ENCODE data around the gene KIZ. TPM values are rescaled to one million over a fixed set of nuclear protein-coding genes. Genes with fewer than 3 reads are reported as not detected.
A peak's percentile ranks its signal among the peaks of the same experiment; 100 is the strongest.

The KIZ gene
- total and polyA plus RNA-seq, 12 donors, result 8.3 to 38.2 (median 26.5) TPM

GRCh38 chr20:21118138-21118537 lies 7.7 kb upstream of the KIZ start:
- ATAC-seq (no peak), DNase-seq (no peak)
- 61 to 68% methylated on average over 4 of the region's 4 CpGs for WGBS, 2 donors
- H3K4me3 ChIP-seq, result no peak overlapping the region
- H3K4me1 ChIP-seq, result no peaks in the 10 kb centered on the region
- H3K27me3 ChIP-seq, result peaks cover 0 to 47% (median 34%) of the 10 kb centered on the region in 7 donors
- no peak overlapping the region for H3K27ac ChIP-seq
- no peak for TF ChIP-seq CTCF (IDR thresholded peaks at IDR 0.05)
- no peaks in the 10 kb centered on the region for H3K9me3 ChIP-seq
- intact Hi-C loops (cut with DNase I), result no loop called here
- no peaks in the 10 kb centered on the region for H3K36me3 ChIP-seq

- 94 to 97% methylated on average over 2 of the region's 2 CpGs for WGBS, 2 donors
- intact Hi-C loops (cut with DNase I), result no loop called here
- H3K27ac ChIP-seq, result no peak overlapping the region
- peaks cover 0 to 41% (median 29%) of the 10 kb centered on the region in 7 donors for H3K27me3 ChIP-seq
- no peaks in the 10 kb centered on the region for H3K4me1 ChIP-seq
- ATAC-seq, result no peak
- DNase-seq, result no peak
- no peaks in the 10 kb centered on the region for H3K9me3 ChIP-seq
- no peaks in the 10 kb centered on the region for H3K36me3 ChIP-seq
- no peak overlapping the region for H3K4me3 ChIP-seq
- no peak for TF ChIP-seq CTCF (IDR thresholded peaks at IDR 0.05)
Measured at GRCh38 chr20:21118782-21119181, 7.1 kb upstream of the KIZ start.

- H3K36me3 ChIP-seq, result no peaks in the 10 kb centered on the region
- peaks cover 0 to 19% (median 11%) of the 10 kb centered on the region in 9 donors for H3K4me1 ChIP-seq
- H3K27me3 ChIP-seq, result peaks cover 0 to 8% (median 7%) of the 10 kb centered on the region in 7 donors
- intact Hi-C loops (cut with DNase I), result loop anchor here in 2 of 10 donors (10.0 kb wide), 1 partner anchor 259 kb away; no protein-coding TSS in a partner anchor
- no peak for TF ChIP-seq CTCF (IDR thresholded peaks at IDR 0.05)
- no peak overlapping the region for H3K27ac ChIP-seq
- ATAC-seq (no peak), DNase-seq (no peak)
- no peak overlapping the region for H3K4me3 ChIP-seq
- WGBS, 2 donors, result 92 to 93% methylated on average over 3 of the region's 3 CpGs
- no peaks in the 10 kb centered on the region for H3K9me3 ChIP-seq
Measured at GRCh38 chr20:21124190-21124589, 1.7 kb upstream of the KIZ start.

GRCh38 chr20:21125072-21125848 lies 622 bp upstream of the KIZ start:
- intact Hi-C loops (cut with DNase I), result loop anchor here in 2 of 10 donors (5.0 to 10.0 kb wide), 2 partner anchors 177 to 260 kb away; partner anchors contain the start of gene XRN2 (in 1 of the 2)
- TF ChIP-seq CTCF (IDR thresholded peaks at IDR 0.05), result peak in 2 of 9 donors; percentile 10 to 21
- peaks cover 0 to 19% (median 11%) of the 10 kb centered on the region in 9 donors for H3K4me1 ChIP-seq
- H3K36me3 ChIP-seq, result peaks cover 0 to 3% (median 0%) of the 10 kb centered on the region in 9 donors
- no peaks in the 10 kb centered on the region for H3K27me3 ChIP-seq
- no peaks in the 10 kb centered on the region for H3K9me3 ChIP-seq
- DNase-seq, result peak; percentile 27 to 38
- H3K27ac ChIP-seq, result peak overlapping the region in 9 of 10 donors; percentile 41 to 89 (median 78)
- 3% methylated on average over 25 of the region's 25 CpGs for WGBS, 2 donors
- peak overlapping the region; percentile 29 to 98 (median 96) for H3K4me3 ChIP-seq
- ATAC-seq, result peak; percentile 29 to 78 (median 66)
